Neuronal stem cell (in vitro differentiated cells): ENCODE data around the gene NSMCE1.

Source experiments
- DNase-seq: peaks from one replicate; pipeline ENCODE4 v3.0.0-alpha.2; 2013; ENCODE audit warnings: low spot score
- H2AFZ ChIP-seq: one replicate; pipeline ENCODE4 v1.6.1; 2013; ENCODE audit warnings: mild to moderate bottlenecking, low read length, inconsistent platforms
- H2AK5ac ChIP-seq: 2 replicates; pipeline ENCODE4 v1.6.1; 2013; ENCODE audit warnings: low read depth, mild to moderate bottlenecking, inconsistent platforms, low read length, moderate library complexity, mixed read lengths
- H2BK120ac ChIP-seq: 2 replicates; pipeline ENCODE4 v1.6.1; 2013; ENCODE audit warnings: low read depth, mild to moderate bottlenecking, inconsistent platforms, low read length, moderate library complexity, mixed read lengths
- H2BK12ac ChIP-seq: one replicate; pipeline ENCODE4 v1.6.1; 2013; ENCODE audit warnings: low read length, inconsistent platforms
- H2BK15ac ChIP-seq: 2 replicates; pipeline ENCODE4 v1.6.1; 2013; ENCODE audit warnings: mild to moderate bottlenecking, low read length, inconsistent platforms, mixed read lengths
- H2BK5ac ChIP-seq: one replicate; pipeline ENCODE4 v1.6.1; 2013; ENCODE audit warnings: inconsistent platforms, mild to moderate bottlenecking, low read length, moderate library complexity
- H3K14ac ChIP-seq: one replicate; pipeline ENCODE4 v1.6.1; 2013; ENCODE audit warnings: low read length, inconsistent platforms
- H3K18ac ChIP-seq: 2 replicates; pipeline ENCODE4 v1.6.1; 2013; ENCODE audit warnings: low read length, inconsistent platforms
- H3K23ac ChIP-seq: 2 replicates; pipeline ENCODE4 v1.6.1; 2013; ENCODE audit warnings: low read depth, mild to moderate bottlenecking, mixed read lengths, low read length, inconsistent platforms; ENCODE audit not compliant: poor library complexity
- H3K27ac ChIP-seq: replicated peaks from 3 replicates; pipeline ENCODE4 v1.5.1; 2013; ENCODE audit warnings: low read length, inconsistent platforms
- H3K27me3 ChIP-seq, 3 experiments: 2 replicates each; pipeline ENCODE4 v1.6.1; 2013; ENCODE audit warnings: low read length in 3 of 3, mild to moderate bottlenecking in 2 of 3, inconsistent platforms in 1 of 3, low read depth in 1 of 3, mixed read lengths in 1 of 3, moderate library complexity in 1 of 3; ENCODE audit not compliant: control insufficient read depth in 3 of 3, insufficient read depth in 3 of 3
- H3K36me3 ChIP-seq, 2 donors: replicated peaks in 1 of 2; 2 replicates each; pipeline ENCODE4 v1.6.1; 2013; ENCODE audit warnings: low read length in 2 of 2; ENCODE audit not compliant: control insufficient read depth in 2 of 2, insufficient read depth in 2 of 2
- H3K4ac ChIP-seq: 2 replicates; pipeline ENCODE4 v1.6.1; 2013; ENCODE audit warnings: inconsistent platforms, mild to moderate bottlenecking, low read length, moderate library complexity
- H3K4me1 ChIP-seq, 2 donors: 1 replicate in 1 of 2; 2 replicates in 1 of 2; pipeline ENCODE4 v1.6.1; 2013; ENCODE audit warnings: low read length in 2 of 2, low read depth in 1 of 2; ENCODE audit not compliant: control insufficient read depth in 2 of 2, insufficient read depth in 1 of 2
- H3K4me2 ChIP-seq: one replicate; pipeline ENCODE4 v1.6.1; 2013; ENCODE audit warnings: mild to moderate bottlenecking, low read length, inconsistent platforms; ENCODE audit not compliant: insufficient read depth, poor library complexity, severe bottlenecking
- H3K4me3 ChIP-seq, 2 donors: 2 replicates each; pipeline ENCODE4 v1.5.1; 2013; ENCODE audit warnings: low read length in 2 of 2, mild to moderate bottlenecking in 2 of 2, inconsistent platforms in 1 of 2, moderate library complexity in 1 of 2
- H3K79me1 ChIP-seq: one replicate; pipeline ENCODE4 v1.6.1; 2013; ENCODE audit warnings: low read depth, mild to moderate bottlenecking, inconsistent platforms, low read length, moderate library complexity
- H3K9ac ChIP-seq: one replicate; pipeline ENCODE4 v1.6.1; 2013; ENCODE audit warnings: mild to moderate bottlenecking, low read depth, low read length, inconsistent platforms; ENCODE audit not compliant: poor library complexity
- H3K9me3 ChIP-seq, 2 donors: replicated peaks in 1 of 2; 2 replicates each; pipeline versions ENCODE3 to v1.6.1; 2013; ENCODE audit warnings: low read length in 2 of 2, mild to moderate bottlenecking in 2 of 2, inconsistent platforms in 1 of 2, low read depth in 1 of 2, mixed read lengths in 1 of 2, moderate library complexity in 1 of 2; ENCODE audit not compliant: control insufficient read depth in 2 of 2, insufficient read depth in 1 of 2
- H4K8ac ChIP-seq: one replicate; pipeline ENCODE4 v1.6.1; 2013; ENCODE audit warnings: low read depth, mild to moderate bottlenecking, inconsistent platforms, low read length, moderate library complexity
- H4K91ac ChIP-seq: one replicate; pipeline ENCODE4 v1.6.1; 2013; ENCODE audit warnings: low read length, low read depth, mild to moderate bottlenecking, inconsistent platforms; ENCODE audit not compliant: poor library complexity
- WGBS, 2 donors: extraction: QIAGEN DNeasy Blood & Tissue Kit; methylation state at CpG; one replicate each; pipeline ENCODE4 v1.1.7; 2013; ENCODE audit warnings: missing lambda C conversion rate in 2 of 2, mixed read lengths in 1 of 2; ENCODE audit not compliant: insufficient read length in 2 of 2, insufficient replicate concordance in 1 of 2; ENCODE audit errors: extremely low coverage in 2 of 2; 5-methylcytosine and 5-hydroxymethylcytosine counted together

The NSMCE1 gene

DNA sequence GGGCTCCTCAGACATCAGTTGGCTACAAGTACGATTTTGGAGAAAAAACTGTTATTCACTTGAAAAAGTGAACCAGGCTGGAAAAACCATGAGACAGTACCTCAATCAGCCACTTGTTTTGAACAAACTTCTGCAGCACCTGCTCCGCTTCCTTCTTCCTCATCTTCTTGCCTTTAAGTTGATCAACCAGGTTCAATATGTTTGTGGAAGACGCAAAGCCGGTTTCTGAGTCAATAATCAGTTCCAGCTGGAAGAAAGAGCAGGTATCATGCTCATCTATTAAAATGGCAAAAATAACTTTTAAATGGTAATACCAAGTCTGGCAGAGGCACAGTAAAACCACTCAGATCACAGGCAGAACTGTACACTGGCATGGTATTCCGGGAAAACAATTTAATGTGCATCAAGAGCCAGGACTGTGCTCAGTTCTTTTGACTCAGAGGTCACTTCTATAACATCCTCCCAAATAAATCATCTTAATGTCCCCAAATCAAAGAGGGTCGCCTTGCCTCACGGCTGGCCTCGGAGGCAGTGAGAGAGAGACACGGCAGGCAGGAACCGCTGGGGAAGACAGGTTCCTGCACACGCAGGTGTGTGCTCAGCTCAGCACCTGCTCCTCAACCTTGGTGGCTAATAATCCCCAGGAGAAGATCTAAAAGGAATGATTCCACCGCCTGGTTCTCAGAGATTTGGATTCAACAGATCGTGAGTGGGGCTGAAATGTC, 35.5 kb downstream of the NSMCE1 start:
- no peaks in the 10 kb centered on the region for H3K27me3 ChIP-seq
- no peak overlapping the region for H3K23ac ChIP-seq
- no peak overlapping the region for H2BK12ac ChIP-seq
- H2BK120ac ChIP-seq, result no peak overlapping the region
- no peak overlapping the region for H2AFZ ChIP-seq
- no peak overlapping the region for H4K8ac ChIP-seq
- no peak overlapping the region for H2BK15ac ChIP-seq
- H3K4ac ChIP-seq, result no peak overlapping the region
- no peak overlapping the region for H2BK5ac ChIP-seq
- H3K4me1 ChIP-seq, result peaks cover 12 to 17% of the 10 kb centered on the region in 2 donors
- no peak overlapping the region for H3K9ac ChIP-seq
- H3K27ac ChIP-seq, result no peak overlapping the region
- H3K4me3 ChIP-seq, result no peak overlapping the region
- H3K9me3 ChIP-seq, result no peaks in the 10 kb centered on the region
- no peak overlapping the region for H4K91ac ChIP-seq
- WGBS, 2 donors, result no CpG with 5 or more reads among the region's 13 CpGs
- DNase-seq, result no peak
- no peak overlapping the region for H3K14ac ChIP-seq
- no peak overlapping the region for H2AK5ac ChIP-seq
- H3K4me2 ChIP-seq, result no peak overlapping the region
- H3K18ac ChIP-seq, result no peak overlapping the region
- H3K79me1 ChIP-seq, result peaks cover 1% of the 10 kb centered on the region
- peaks cover 7 to 48% of the 10 kb centered on the region in 2 donors for H3K36me3 ChIP-seq

DNA sequence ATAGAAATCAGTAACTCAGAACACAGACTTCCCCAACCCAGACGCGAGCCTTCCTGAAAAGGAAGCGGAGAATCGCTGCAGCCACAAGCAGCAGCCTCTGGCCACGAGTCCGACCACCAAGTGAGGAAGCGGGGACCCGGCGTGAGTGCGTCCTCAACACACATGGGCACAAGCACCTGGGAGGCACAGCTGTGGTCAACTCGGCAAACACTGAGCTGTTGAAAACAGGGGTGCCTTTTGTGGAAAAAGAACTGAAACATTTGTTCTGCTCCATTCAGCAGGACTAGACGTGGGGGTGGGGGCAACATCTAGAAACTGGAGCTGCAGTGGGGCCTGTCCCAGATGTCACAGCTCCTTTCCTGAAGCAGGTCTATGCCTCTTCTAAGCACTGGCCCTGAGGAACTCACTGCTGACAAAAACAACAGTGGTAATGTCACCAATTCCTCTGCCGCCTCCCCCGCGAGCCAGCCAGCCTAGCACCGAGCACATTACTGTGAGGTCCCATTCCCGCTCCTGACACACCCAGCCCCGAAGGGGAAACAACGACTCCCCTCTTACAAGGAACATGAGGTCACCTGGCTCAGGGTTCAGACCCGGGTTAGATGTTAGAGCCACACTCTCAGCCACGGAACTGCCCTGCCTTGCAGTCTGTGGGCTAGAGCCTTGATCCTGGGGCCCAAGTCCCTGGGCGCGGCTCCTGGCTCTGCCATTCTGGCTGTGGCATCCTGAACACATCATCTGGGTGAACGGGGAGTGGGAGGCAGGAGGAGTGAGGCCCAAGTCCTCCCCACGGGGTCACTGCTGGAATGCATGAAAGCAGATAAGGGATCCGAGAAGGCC, 36.3 kb downstream of the NSMCE1 start:
- Histone ChIP-seq H3K4me2 (no peak overlapping the region), H4K91ac (no peak overlapping the region), H4K8ac (no peak overlapping the region), H2BK5ac (no peak overlapping the region), H2BK120ac (no peak overlapping the region), H2AK5ac (no peak overlapping the region), H3K14ac (no peak overlapping the region), H3K4ac (no peak overlapping the region), H3K23ac (no peak overlapping the region), H3K36me3 (peaks cover 9 to 48% of the 10 kb centered on the region in 2 donors), H2BK15ac (no peak overlapping the region), H3K18ac (no peak overlapping the region), H3K27me3 (no peaks in the 10 kb centered on the region), H3K4me3 (no peak overlapping the region), H2AFZ (no peak overlapping the region), H3K9ac (no peak overlapping the region), H3K79me1 (peaks cover 1% of the 10 kb centered on the region), H2BK12ac (no peak overlapping the region), H3K4me1 (peaks cover 7 to 9% of the 10 kb centered on the region in 2 donors), H3K27ac (no peak overlapping the region), H3K9me3 (no peaks in the 10 kb centered on the region)
- WGBS, 2 donors, result no CpG with 5 or more reads among the region's 26 CpGs
- DNase-seq, result no peak

DNA sequence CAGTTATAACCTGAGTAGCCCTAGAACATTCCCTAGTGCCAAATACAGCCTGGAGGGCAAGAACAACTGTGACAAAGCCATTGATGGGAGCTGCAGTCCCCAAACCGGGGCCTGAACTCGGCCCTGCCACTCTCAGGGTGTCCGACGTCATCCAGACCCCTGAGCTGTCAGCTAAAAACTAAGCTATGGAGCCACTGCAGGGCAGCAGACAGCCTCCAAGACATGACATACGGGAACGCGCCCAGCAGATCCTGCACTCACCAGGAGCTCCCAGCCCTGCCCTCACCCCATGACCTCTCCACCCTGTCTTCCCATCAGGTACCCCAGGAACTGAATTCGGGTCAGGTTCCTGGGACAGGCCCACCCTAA, 36.9 kb downstream of the NSMCE1 start:
- no peaks in the 10 kb centered on the region for H3K9me3 ChIP-seq
- H2BK5ac ChIP-seq, result no peak overlapping the region
- peaks cover 1 to 4% of the 10 kb centered on the region in 2 donors for H3K4me1 ChIP-seq
- H3K18ac ChIP-seq, result no peak overlapping the region
- H4K8ac ChIP-seq, result no peak overlapping the region
- peaks cover 1% of the 10 kb centered on the region for H3K79me1 ChIP-seq
- H3K23ac ChIP-seq, result no peak overlapping the region
- no peak overlapping the region for H3K14ac ChIP-seq
- H3K36me3 ChIP-seq, result peaks cover 10 to 48% of the 10 kb centered on the region in 2 donors
- H3K4me2 ChIP-seq, result no peak overlapping the region
- no peak overlapping the region for H4K91ac ChIP-seq
- no peak overlapping the region for H2AFZ ChIP-seq
- H3K4ac ChIP-seq, result no peak overlapping the region
- H3K4me3 ChIP-seq, result no peak overlapping the region
- H3K27me3 ChIP-seq, result no peaks in the 10 kb centered on the region
- H2AK5ac ChIP-seq, result no peak overlapping the region
- no peak overlapping the region for H3K27ac ChIP-seq
- no peak overlapping the region for H3K9ac ChIP-seq
- WGBS, 2 donors, result no CpG with 5 or more reads among the region's 8 CpGs
- H2BK12ac ChIP-seq, result no peak overlapping the region
- no peak for DNase-seq
- no peak overlapping the region for H2BK15ac ChIP-seq
- H2BK120ac ChIP-seq, result no peak overlapping the region

DNA sequence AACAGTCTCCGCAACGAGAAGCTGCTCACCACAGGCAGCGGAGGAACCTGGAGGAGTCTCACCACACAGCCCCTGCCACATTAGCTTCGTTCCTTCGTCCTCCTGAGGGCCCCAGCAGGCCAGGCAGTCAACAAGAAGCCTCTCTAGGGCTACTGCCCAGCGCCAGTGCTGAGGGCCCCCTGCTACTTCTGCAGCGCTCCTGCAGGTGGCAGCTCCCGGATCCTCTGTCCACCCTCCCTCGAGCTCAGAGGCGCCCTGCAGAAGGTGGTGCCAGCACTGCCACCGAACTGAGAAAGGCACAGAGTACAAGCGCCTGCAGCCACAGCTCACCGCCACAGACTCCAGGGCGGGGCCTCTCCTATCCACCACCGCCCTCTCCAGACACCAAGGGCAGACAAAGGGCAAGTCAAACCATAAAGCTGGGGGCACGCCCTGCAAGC, 38.0 kb downstream of the NSMCE1 start:
- no peak for DNase-seq
- Histone ChIP-seq H3K9ac (peak overlapping the region; percentile 12), H3K18ac (no peak overlapping the region), H4K8ac (no peak overlapping the region), H3K9me3 (no peaks in the 10 kb centered on the region), H3K4me3 (no peak overlapping the region), H3K27ac (no peak overlapping the region), H3K36me3 (peaks cover 11 to 55% of the 10 kb centered on the region in 2 donors), H4K91ac (no peak overlapping the region), H2BK120ac (no peak overlapping the region), H3K79me1 (peaks cover 1% of the 10 kb centered on the region), H3K4ac (no peak overlapping the region), H3K14ac (peak overlapping the region; percentile 47), H3K4me1 (peaks cover 0 to 2% of the 10 kb centered on the region in 2 donors), H3K4me2 (no peak overlapping the region), H2AK5ac (no peak overlapping the region), H2BK12ac (no peak overlapping the region), H3K23ac (peak overlapping the region; percentile 48), H2BK5ac (no peak overlapping the region), H3K27me3 (no peaks in the 10 kb centered on the region), H2AFZ (no peak overlapping the region), H2BK15ac (no peak overlapping the region)
- no CpG with 5 or more reads among the region's 16 CpGs for WGBS, 2 donors
